GM12878 (cell line): ENCODE measurements around the gene SRXN1. TPM values are rescaled to one million over a fixed set of nuclear protein-coding genes. Genes with fewer than 3 reads are reported as not detected.

Source experiments
- ATAC-seq: fragments of 200-7000 bp; cut with Tn5 transposase; 3 replicates; pipeline ENCODE4 v1.9.1; 2020; ENCODE audit warnings: mild to moderate bottlenecking, moderate library complexity
- BruUV-seq: library from RNA; stranded (reverse); fragments of 400-500 nt; replicated peaks from 2 replicates; lab custom pipeline; 2021; lab: Mats Ljungman, UMichigan
- CTCF ChIA-PET: fragments of 300-600 bp; sonication (Branson Sonifier 250); formaldehyde crosslinking; extraction: SDS; loops from one replicate; lab custom pipeline; 2021; ENCODE audit warnings: inconsistent platforms; lab: Yijun Ruan, JAX
- POLR2A ChIA-PET: fragments of 350-600 bp; formaldehyde crosslinking; extraction: SDS; loops from one replicate; lab custom pipeline; 2021; ENCODE audit warnings: inconsistent platforms; lab: Charles Lee
- RAD21 ChIA-PET: fragments of 300-600 bp; sonication (Branson Sonifier 250); formaldehyde crosslinking; loops from one replicate; lab custom pipeline; 2023; ENCODE audit warnings: antibody characterized with exemption; ENCODE audit not compliant: unreplicated experiment; lab: Charles Lee
- SMC1A ChIA-PET: fragments of 300-600 bp; sonication (Branson Sonifier 250); formaldehyde crosslinking; loops from one replicate; lab custom pipeline; 2023; ENCODE audit not compliant: unreplicated experiment, uncharacterized antibody; lab: Charles Lee
- DNase-seq: peaks from one replicate; pipeline ENCODE4 v3.0.0-alpha.2; 2011; ENCODE audit warnings: low read depth, low spot score
- FAIRE-seq: peaks from 3 replicates; lab custom pipeline; 2011; peaks lifted over from hg19 to GRCh38; lab: Jason Lieb, UNC
- H2AFZ ChIP-seq: 2 replicates; pipeline ENCODE4 v1.6.0; 2011; ENCODE audit warnings: low read depth, low read length, control low read depth; ENCODE audit not compliant: control insufficient read depth
- H3K27ac ChIP-seq: 2 replicates; pipeline ENCODE4 v1.5.1; 2011; ENCODE audit warnings: control low read depth; ENCODE audit not compliant: control insufficient read depth, insufficient read depth
- H3K27me3 ChIP-seq, 2 experiments: replicated peaks in 1 of 2; 2 replicates each; pipeline versions ENCODE4 v1.6.0 to v1.6.1; 2011; ENCODE audit warnings: low read length in 1 of 2; ENCODE audit not compliant: control insufficient read depth in 2 of 2, insufficient read depth in 2 of 2
- H3K36me3 ChIP-seq, 2 experiments: 2 replicates each; pipeline ENCODE4 v1.5.1; 2011; ENCODE audit warnings: low read length in 1 of 2; ENCODE audit not compliant: control insufficient read depth in 2 of 2, insufficient read depth in 2 of 2
- H3K4me1 ChIP-seq: 2 replicates; pipeline ENCODE4 v1.6.1; 2011; ENCODE audit warnings: mild to moderate bottlenecking, low read length, moderate library complexity, mixed read lengths; ENCODE audit not compliant: control insufficient read depth, insufficient read depth
- H3K4me2 ChIP-seq: 2 replicates; pipeline ENCODE4 v1.6.0; 2011; ENCODE audit warnings: control low read depth; ENCODE audit not compliant: control insufficient read depth, insufficient read depth
- H3K4me3 ChIP-seq: fragments of 200-600 bp; sonication (generic); 2 replicates; pipeline ENCODE4 v1.5.1; 2016
- H3K79me2 ChIP-seq: 2 replicates; pipeline ENCODE4 v1.6.0; 2011; ENCODE audit warnings: low read length; ENCODE audit not compliant: control insufficient read depth, insufficient read depth
- H3K9ac ChIP-seq: 2 replicates; pipeline ENCODE4 v1.8.0; 2011; ENCODE audit warnings: low read length, control low read depth, mixed read lengths; ENCODE audit not compliant: control insufficient read depth, insufficient read depth
- H3K9me3 ChIP-seq: replicated peaks from 3 replicates; pipeline ENCODE4 v1.5.1; 2011; ENCODE audit warnings: mild to moderate bottlenecking, low read length; ENCODE audit not compliant: control insufficient read depth, insufficient read depth
- H4K20me1 ChIP-seq: 2 replicates; pipeline ENCODE4 v1.6.0; 2011; ENCODE audit not compliant: control insufficient read depth, insufficient read depth
- CBFB ChIP-seq: IDR thresholded peaks from 2 replicates; pipeline ENCODE4 v1.6.1; 2016; ENCODE audit warnings: antibody characterized with exemption, low read depth
- EED ChIP-seq: sonication (generic); IDR thresholded peaks from 2 replicates; pipeline ENCODE4 v1.6.1; 2016; ENCODE audit warnings: antibody characterized with exemption, low read depth
- EZH2 ChIP-seq: IDR thresholded peaks from 2 replicates; pipeline ENCODE4 v1.6.1; 2012; ENCODE audit warnings: low read depth, mild to moderate bottlenecking, control low read depth, inconsistent platforms, low read length, borderline replicate concordance; ENCODE audit not compliant: control insufficient read depth
- FOXM1 ChIP-seq: IDR thresholded peaks from 2 replicates; pipeline ENCODE4 v1.6.1; 2012; ENCODE audit warnings: low read depth, mild to moderate bottlenecking, inconsistent platforms, low read length, moderate library complexity
- KLF5 ChIP-seq: fragments of 450-650 bp; IDR thresholded peaks from 2 replicates; pipeline ENCODE4 v1.6.1; 2014; ENCODE audit warnings: mild to moderate bottlenecking; ENCODE audit not compliant: partially characterized antibody
- MAX ChIP-seq: IDR thresholded peaks from 2 replicates; pipeline ENCODE4 v1.6.1; 2012; ENCODE audit warnings: low read depth, low read length, improper control_type of control experiment
- NR2C2 ChIP-seq: IDR thresholded peaks from 2 replicates; pipeline ENCODE4 v1.6.1; 2011; ENCODE audit warnings: borderline replicate concordance, low read depth; ENCODE audit not compliant: control insufficient read depth, insufficient read length
- SP1 ChIP-seq: IDR thresholded peaks from one replicate; pipeline ENCODE4 v1.6.1; 2011; ENCODE audit warnings: low read depth, low read length
- ZNF384 ChIP-seq: IDR thresholded peaks from 2 replicates; pipeline ENCODE4 v1.6.1; 2012; ENCODE audit warnings: low read depth, mild to moderate bottlenecking, low read length, improper control_type of control experiment, borderline replicate concordance
- WGBS: methylation state at CpG from one replicate; pipeline ENCODE4 v1.1.6; 2016; ENCODE audit warnings: low lambda C conversion rate; ENCODE audit not compliant: insufficient replicate concordance, insufficient coverage; ENCODE audit errors: missing lambda C conversion rate; 5-methylcytosine and 5-hydroxymethylcytosine counted together
- in situ Hi-C: fragments of 300-500 bp; cut with MboI; formaldehyde crosslinking; loops from 9 replicates; pipeline ENCODE4 v1.14.3; 2018; ENCODE audit warnings: mixed read lengths
- intact Hi-C: fragments of 100-400 bp; cut with micrococcal nuclease; formaldehyde crosslinking; loops from one replicate; pipeline ENCODE4 v1.14.2; 2022; ENCODE audit not compliant: unreplicated experiment
- polyA plus RNA-seq, 11 experiments: library from polyadenylated mRNA; depleted of rRNA in 4 of 11; unstranded in 6 of 11; stranded (reverse) in 5 of 11; fragments of >200 nt; fragmentation: Nextera tagmentation in 4 of 11; fragmentation: Illumina TruSeq in 1 of 11; extraction: Ambion mirVana in 4 of 11; extraction: Trizol in 1 of 11; gene quantifications; 1 replicate in 1 of 11; 2 replicates in 10 of 11; pipeline versions ENCODE4 v1.2.1 to v1.2.3, GENCODE V29; 2011 to 2016; ENCODE audit warnings: inconsistent platforms in 2 of 11, missing spikeins in 2 of 11, low read depth in 1 of 11
- total RNA-seq, 4 experiments: library from RNA; depleted of rRNA in 3 of 4; stranded (reverse); fragments of >200 nt in 3 of 4; fragmentation: Illumina TruSeq in 1 of 4; extraction: Trizol in 1 of 4; gene quantifications; 2 replicates each; pipeline versions ENCODE4 v1.2.1 to v1.2.3, GENCODE V29; 2013 to 2021
- TF ChIP-seq, protein P1 (sequence below): fragments of 450-650 bp; IDR thresholded peaks from 2 replicates; pipeline ENCODE4 v1.6.1; 2017; ENCODE audit warnings: borderline replicate concordance

Gene SRXN1
- total and polyA plus RNA-seq, 10 of the 15 experiments (the other 5 are each of a cell fraction or from before 2014, with no cell fraction given), result 4.1 to 20.5 (median 15.6) TPM

DNA sequence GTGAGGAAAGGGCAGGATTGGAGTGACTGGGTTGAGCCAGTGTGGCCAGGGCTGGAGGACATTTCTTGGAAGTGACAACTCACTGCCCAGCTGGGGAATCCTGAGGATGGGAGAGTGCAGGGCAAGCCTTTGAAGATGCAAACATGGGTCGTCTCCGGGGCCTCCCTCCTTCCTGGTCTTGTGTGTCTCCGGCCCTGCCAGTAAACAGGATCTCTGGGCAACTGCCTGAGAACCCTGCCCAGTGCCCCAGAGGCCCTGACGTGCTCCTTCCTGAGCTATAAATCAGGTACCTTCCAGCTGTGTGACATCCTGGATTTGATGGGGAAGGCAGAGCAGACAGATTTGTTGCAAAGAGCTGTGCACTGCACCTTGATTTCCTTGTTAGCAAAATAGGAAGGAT, 30.0 kb downstream of the SRXN1 start:
- H3K79me2 ChIP-seq, result no peaks in the 10 kb centered on the region
- BruUV-seq, result no TSS peak
- H3K4me1 ChIP-seq, result no peaks in the 10 kb centered on the region
- ChIA-PET CTCF (interaction anchor here (0.7 to 1.4 kb wide), 2 partner anchors 17 to 22 kb away, joined by 3 to 8 read pairs; no protein-coding TSS in a partner anchor), RAD21 (no interaction called here), SMC1A (interaction anchor here (1.0 kb wide), 1 partner anchor 22 kb away, joined by 6 read pairs; no protein-coding TSS in a partner anchor), POLR2A (no interaction called here)
- H3K4me3 ChIP-seq, result no peak overlapping the region
- no peaks in the 10 kb centered on the region for H4K20me1 ChIP-seq
- in situ Hi-C loops, result no loop called here
- no peaks in the 10 kb centered on the region for H3K36me3 ChIP-seq
- no peak overlapping the region for H3K9ac ChIP-seq
- 5% methylated on average over 4 of the region's 4 CpGs for WGBS
- peaks cover under 1% of the 10 kb centered on the region for H3K9me3 ChIP-seq
- ATAC-seq (no peak), FAIRE-seq (no peak), DNase-seq (no peak)
- no peak for TF ChIP-seq FOXM1
- TF ChIP-seq CBFB, result no peak
- no peak for TF ChIP-seq ZNF384
- no peak for TF ChIP-seq EED
- TF ChIP-seq, protein P1, sequence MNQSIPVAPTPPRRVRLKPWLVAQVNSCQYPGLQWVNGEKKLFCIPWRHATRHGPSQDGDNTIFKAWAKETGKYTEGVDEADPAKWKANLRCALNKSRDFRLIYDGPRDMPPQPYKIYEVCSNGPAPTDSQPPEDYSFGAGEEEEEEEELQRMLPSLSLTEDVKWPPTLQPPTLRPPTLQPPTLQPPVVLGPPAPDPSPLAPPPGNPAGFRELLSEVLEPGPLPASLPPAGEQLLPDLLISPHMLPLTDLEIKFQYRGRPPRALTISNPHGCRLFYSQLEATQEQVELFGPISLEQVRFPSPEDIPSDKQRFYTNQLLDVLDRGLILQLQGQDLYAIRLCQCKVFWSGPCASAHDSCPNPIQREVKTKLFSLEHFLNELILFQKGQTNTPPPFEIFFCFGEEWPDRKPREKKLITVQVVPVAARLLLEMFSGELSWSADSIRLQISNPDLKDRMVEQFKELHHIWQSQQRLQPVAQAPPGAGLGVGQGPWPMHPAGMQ, result no peak
- no peak for TF ChIP-seq MAX
- intact Hi-C loops, result no loop called here
- H3K27me3 ChIP-seq, result peaks cover 0 to 3% of the 10 kb centered on the region in 2 experiments; a peak in 2 of 4 replicates
- no peak overlapping the region for H2AFZ ChIP-seq
- H3K27ac ChIP-seq, result no peak overlapping the region
- no peak overlapping the region for H3K4me2 ChIP-seq

- no peak for DNase-seq
- WGBS, result 7% methylated on average over 7 of the region's 7 CpGs
- Histone ChIP-seq H3K36me3 (no peaks in the 10 kb centered on the region), H3K4me2 (no peak overlapping the region), H3K9ac (no peak overlapping the region), H3K9me3 (peaks cover 4% of the 10 kb centered on the region), H2AFZ (no peak overlapping the region), H3K27me3 (peaks cover 0 to 3% of the 10 kb centered on the region in 2 experiments; a peak in 2 of 4 replicates), H3K79me2 (no peaks in the 10 kb centered on the region), H3K27ac (no peak overlapping the region), H4K20me1 (no peaks in the 10 kb centered on the region), H3K4me1 (no peaks in the 10 kb centered on the region), H3K4me3 (no peak overlapping the region)
- in situ Hi-C loops (no loop called here), intact Hi-C loops (no loop called here)
- BruUV-seq, result no TSS peak
- SMC1A ChIA-PET, result no interaction called here
- CTCF ChIA-PET, result no interaction called here
- RAD21 ChIA-PET, result no interaction called here
- FAIRE-seq, result no peak
- no peak for ATAC-seq
- TF ChIP-seq SP1 (no peak), EZH2 (no peak), KLF5 (no peak), NR2C2 (no peak)
- TF ChIP-seq, all 136 proteins: peak for 0
- POLR2A ChIA-PET, result no interaction called here
Measured at GRCh38 chr20:622161-622560, 30.8 kb downstream of the SRXN1 start.
